ENCODE measurements around the gene MYO1C.
"Not testable (repeated sequence)": the region's sequence is repeated elsewhere in the genome, so short reads cannot be mapped to it uniquely, and the experiment has no call there.

MYO1C gene, protein sequence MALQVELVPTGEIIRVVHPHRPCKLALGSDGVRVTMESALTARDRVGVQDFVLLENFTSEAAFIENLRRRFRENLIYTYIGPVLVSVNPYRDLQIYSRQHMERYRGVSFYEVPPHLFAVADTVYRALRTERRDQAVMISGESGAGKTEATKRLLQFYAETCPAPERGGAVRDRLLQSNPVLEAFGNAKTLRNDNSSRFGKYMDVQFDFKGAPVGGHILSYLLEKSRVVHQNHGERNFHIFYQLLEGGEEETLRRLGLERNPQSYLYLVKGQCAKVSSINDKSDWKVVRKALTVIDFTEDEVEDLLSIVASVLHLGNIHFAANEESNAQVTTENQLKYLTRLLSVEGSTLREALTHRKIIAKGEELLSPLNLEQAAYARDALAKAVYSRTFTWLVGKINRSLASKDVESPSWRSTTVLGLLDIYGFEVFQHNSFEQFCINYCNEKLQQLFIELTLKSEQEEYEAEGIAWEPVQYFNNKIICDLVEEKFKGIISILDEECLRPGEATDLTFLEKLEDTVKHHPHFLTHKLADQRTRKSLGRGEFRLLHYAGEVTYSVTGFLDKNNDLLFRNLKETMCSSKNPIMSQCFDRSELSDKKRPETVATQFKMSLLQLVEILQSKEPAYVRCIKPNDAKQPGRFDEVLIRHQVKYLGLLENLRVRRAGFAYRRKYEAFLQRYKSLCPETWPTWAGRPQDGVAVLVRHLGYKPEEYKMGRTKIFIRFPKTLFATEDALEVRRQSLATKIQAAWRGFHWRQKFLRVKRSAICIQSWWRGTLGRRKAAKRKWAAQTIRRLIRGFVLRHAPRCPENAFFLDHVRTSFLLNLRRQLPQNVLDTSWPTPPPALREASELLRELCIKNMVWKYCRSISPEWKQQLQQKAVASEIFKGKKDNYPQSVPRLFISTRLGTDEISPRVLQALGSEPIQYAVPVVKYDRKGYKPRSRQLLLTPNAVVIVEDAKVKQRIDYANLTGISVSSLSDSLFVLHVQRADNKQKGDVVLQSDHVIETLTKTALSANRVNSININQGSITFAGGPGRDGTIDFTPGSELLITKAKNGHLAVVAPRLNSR

DNA sequence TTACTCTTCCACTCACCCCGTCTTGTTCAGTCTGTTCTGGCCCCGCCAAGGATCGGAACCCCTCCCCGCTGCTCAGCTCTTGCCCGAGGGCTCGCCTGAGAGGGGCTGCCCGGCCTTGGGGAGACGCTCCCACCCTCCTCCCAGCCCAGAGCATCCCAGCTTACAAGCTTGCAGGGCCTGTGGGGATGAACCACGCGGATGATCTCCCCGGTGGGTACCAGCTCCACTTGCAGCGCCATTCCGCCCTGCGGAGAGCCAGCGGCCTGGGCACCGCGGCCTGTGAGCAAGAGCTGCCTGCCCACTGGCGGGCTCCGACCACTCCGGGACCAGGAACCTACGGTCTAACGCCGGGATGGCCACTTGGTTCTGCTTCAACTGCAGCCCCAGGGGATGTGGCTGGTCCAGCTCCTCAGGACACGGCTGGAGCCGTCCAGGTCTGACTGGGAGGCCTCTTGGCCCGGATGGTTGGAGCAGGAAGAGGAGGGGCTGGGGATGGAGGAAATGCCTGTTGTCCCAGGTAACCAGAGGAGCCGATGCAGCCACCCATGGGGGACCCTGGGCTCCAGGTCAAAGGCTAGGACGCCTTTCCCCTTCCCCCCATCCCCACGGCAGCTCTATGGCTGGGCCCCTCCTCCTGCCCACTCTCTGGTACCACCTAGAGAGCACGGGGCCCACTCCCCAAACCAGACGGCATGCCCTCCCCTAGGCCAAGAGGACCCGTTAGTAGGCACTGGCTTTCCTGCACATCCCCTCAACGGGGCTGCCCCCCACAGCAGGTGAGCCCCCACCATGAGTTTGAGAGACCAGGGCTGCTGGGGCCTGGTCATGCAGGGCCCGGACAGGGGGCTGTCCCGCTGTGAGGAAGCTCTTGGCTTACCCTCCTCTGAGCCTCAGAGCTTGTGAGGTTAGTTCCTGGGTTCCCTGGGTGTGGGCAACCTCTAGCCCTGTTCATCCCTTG is at the start of gene MYO1C:
MYO1C (minus strand) TSS at position 438 of the 958 bp plus-strand sequence; CDS start at position 239, 199 bp downstream.
- no peak for DNase-seq (ENCODE audit: low read depth in 2 of 2)

DNA sequence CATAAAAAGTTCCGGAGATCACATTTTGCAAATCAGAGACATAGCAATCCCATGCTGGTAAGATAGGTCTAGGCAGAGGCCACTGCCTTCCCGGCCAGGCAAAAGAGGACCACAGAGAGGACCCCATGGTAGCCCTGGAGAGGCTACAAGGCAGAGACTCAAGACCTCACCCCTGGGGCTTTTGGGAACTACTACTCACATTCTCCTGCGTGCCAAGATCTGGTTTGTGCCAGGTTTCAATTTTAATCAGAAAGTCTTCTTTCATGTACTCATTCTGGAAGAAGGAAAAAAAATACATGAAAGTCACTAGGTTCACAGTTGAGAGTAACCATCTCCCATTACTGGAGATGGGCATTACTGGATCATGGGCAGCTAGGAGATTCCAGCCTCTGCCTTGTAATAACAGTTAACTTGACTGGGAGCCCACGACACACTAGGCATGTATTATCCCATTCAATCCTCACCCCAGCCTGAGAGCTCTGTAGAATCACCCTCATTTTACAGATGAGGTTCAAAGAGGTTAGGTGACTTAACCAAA is 49.0 kb upstream of the MYO1C start:
- DNase-seq (ENCODE audit: low read depth in 2 of 2): no peak

DNA sequence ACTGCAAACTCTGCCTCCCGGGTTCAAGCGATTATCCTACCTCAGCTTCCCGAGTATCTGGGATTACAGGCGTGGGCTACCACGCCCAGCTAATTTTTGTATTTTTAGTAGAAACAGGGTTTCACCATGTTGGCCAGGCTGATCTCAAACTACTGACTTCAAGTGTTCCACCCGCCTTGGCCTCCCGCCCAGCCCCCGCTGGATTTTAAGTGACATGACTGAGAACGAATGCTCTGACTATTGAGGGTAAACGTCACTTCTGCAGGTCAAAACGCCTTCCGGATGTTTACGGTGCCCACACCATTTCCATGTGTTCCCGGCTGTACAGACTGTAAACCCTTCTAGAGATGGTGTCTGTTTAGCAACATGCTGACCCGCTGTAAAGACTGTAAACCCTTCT is 47.3 kb upstream of the MYO1C start:
- no peak for DNase-seq (ENCODE audit: low read depth in 2 of 2)

DNA sequence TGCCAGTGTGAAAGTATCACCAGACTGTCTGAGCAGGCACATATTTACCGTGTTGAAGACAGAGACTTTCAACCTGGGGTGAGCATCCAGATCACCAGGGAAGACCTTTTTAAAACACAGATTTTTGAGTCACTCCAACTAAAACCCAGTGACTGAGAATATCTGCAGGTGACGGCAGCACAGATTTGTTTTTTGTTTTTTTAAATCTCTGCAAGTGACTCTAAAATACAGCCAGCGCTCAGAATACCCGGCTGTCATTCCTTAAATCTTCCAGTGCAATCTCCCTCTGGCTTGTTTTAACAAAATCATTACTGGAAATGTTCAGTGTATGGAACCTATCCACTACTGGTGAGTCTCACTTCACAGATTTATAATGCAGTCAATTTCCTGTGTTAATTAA is 43.3 kb upstream of the MYO1C start:
- DNase-seq (ENCODE audit: low read depth in 2 of 2): no peak

DNA sequence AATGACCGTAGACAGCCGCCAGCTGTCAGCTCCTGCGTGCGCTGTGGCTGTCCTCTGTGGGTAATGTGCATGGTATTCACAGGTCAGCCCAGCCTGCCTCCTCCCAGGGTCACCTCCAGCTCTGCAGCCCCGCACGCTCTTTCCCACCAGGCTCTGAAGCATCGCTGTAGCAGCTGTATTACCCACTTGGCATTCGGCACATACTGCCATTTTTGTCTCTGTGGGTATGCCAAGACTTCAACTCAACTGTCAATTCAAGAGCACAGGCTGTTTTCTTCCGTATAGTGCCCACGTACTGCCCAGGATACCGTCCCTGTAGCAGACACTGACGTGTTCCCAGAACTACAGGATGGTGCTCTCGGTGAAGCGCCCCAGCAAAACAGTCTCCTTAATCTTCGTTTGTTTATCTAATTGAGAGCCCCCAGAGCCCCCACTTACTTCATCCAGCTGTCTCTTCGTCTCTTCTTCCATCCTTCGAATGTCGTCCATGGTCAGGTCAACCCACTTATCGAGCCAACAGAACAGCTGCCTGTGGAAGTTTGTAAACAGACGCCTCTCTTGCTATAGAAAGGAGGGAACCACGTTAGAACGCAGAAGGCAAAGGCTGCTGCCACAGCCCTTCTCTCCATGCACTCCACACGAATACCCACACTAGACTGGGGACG is 41.3 kb upstream of the MYO1C start:
- no peak for DNase-seq (ENCODE audit: low read depth in 2 of 2)

DNA sequence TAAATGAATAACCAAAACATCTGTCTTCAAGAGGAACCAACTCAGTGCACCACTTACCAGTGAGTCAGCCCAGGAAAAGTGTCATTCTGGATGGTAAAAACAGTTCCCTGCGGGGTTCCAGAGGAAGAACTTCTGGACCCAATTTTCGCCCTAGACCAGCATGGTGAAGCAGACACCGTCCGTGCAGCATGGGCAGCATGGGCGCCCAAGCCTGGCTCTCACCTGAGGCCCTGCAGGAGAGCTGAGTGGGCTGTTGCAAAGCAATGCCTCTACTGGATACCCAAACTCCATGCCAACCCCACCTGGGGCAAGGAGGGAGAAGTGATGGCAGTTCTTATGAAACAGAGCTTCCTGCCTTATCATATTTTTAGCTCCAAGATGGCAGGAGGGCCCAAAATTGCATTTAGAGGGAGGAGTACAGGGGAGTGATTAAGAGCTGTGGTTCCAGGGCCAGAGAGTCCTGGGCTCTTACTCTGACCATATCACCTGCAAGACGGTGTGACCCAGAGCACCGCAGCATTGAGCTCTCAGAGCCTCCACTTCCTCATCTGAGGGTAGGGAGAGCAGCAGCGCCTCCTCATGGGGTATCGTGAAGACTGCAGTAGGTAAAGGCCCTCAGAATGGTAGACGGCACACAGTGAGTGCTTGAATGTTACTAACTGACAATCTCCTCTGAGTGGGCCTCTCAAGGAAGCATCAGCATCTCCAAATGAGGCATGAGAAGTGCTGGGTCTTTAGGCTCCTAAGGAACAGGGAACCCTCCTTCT is 40.5 kb upstream of the MYO1C start:
- DNase-seq (ENCODE audit: low read depth in 2 of 2): peak in 1 of 2 donors; percentile 14

DNA sequence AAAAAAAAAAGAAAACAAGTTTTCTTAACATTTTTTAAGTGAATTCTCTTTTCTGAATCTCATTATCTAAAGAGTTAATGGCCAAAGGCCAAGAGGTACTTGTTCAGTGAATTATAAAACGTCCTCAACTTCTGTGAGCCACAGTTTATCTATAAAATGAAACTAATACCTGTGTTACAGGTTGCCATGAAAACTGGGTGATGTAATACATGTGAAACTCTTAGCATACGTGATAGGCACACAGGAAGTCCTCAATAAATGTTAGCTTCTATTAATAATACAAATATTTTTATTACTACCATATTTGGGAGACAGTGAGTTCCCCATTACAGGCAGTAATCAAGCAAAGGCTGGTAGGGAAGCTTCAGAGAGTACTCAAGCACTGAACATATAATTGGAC is 37.4 kb upstream of the MYO1C start:
- no peak for DNase-seq (ENCODE audit: low read depth in 2 of 2)

DNA sequence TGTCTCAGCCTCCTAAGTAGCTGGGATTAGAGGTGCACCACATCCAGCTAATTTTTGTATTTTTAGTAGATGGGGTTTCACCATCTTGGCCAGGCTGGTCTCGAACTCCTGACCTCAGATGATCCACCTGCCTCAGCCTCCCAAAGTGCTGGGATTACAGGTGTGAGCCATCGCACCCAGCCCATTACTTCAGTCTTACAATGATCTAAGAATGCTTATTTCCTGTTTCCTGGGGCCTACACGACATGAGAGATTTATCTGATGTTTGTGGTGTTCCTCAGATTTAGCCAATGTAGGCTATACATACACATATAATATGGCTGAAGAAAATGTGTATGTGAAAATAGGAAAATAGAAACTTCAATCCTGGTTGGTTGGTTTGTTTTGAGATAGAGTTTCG is 34.4 kb upstream of the MYO1C start:
- not testable (repeated sequence) for DNase-seq (ENCODE audit: low read depth in 2 of 2)

DNA sequence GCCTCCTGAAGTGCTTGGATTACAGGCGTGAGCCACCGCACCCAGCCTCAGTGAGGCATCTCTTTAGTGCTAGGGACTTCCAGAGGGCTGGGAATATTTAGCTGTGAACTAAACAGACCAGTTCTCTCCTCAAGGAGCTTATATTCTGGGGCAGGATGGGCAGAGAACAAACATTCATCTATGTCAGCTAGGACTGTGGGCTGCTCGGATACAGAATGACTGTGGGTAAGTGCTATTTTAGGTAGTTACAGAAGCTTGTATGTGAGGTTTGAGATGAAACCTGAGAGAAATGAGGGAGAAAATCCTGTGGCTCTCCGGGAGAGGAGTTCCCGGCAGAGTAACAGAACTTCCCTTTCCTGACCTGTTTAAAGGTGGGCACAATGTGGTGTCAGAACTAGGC is 30.1 kb upstream of the MYO1C start:
- no peak for DNase-seq (ENCODE audit: low read depth in 2 of 2)

DNA sequence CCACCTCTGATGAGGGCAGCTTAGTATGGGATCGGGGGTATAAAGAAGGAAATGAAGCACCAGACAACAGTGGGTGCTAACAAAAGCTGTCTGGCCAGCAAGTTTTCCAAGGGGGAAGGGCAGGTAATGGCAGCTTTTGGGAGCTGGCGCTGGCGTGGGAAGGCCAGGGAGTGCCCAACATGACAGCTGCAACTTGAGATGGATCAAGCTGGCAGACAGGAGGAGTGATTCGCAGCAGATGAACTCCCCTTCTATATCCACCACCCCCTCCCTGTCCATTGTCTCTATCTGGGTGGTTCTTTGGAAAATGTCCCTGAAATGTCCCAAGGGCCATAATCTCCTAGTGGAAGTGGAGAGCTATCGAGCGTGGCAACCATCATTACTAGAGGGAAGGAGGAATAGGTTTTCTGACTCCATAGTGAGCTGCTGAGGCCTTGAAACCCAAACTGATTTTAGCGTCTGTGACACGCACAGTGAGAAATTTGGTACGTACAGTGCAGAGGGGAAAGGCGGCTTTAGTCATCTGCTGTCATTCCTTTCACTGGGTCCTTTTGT is 28.7 kb upstream of the MYO1C start:
- DNase-seq (ENCODE audit: low read depth in 2 of 2): no peak

DNA sequence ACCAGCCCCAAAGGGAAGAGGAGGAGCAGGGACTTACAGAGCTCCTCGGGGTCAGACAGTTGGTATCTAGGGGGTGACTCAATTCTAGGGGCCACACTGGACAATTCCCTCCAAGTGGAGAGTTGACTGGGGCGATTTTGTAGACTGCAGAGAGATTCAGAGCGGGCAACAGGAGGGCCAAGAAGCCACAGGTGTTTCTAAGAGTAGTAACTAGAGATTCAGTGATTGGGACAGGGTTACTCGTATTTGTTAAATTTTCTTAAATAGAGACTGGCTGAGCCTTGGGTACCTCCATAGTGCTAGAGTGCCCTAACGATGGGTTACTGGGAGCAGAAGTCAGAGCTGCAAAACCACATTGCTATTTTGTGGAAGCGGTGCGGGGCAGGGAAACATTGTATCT is 27.2 kb upstream of the MYO1C start:
- DNase-seq (ENCODE audit: low read depth in 2 of 2): no peak

DNA sequence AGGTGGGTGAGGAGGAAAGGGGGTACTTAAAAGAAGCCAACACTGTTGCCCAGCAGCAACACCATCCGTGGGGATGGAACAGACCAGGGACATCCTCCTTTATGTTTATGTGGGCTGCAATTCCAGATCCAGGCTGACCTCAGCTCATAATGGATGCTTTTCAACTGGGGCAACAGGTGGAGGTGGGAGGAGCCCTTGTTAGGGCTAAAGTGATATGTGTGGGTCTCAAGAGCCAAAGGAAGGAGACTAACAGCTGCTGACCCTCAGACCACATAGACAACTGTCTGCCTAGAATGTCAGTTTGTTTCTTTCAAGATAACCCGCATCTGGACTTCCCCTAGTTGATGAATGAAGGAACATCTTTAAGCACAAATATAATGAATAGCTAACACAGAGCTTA is 25.9 kb upstream of the MYO1C start:
- DNase-seq (ENCODE audit: low read depth in 2 of 2): no peak

DNA sequence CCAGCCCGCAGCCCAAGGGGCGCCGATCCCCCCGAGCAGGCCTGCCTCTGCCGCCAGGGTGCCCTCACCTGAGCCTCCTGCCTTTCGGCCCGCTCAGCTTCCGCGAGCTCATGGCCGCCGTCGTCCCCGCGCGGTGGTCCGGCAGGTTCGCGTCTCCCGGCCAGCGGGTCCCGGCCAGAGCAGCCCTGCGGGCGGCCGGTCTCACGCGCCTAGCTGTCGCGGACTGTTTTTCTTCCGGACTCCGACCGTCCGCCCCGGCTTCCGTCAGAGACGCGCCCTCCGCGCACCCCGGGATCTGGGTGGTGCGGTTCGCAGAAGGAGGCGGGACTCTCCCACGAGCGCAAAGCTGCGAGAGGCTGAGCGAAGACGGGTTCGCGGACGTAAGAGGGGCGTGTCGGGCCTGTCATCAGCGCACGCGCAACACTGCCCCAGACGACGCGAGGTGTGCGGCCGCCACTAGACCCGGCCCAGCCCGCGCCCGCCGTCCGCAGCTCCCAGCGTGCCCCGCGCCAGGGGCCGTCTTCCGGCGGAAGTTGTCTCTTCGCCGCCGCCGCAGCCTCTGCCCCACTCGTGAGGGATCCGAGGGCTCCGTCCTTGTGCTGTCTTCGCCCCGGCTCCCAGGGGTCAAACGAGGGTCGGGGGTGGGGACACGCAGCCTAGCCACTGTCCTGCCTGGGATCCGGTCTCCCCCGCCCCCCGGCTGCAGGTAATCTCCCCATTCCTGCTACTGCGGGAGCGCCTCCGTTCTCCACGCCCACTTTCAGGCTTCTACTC is 24.1 kb upstream of the MYO1C start, which contains the start of gene INPP5K:
INPP5K (minus strand) TSS at position 225 of the 774 bp plus-strand sequence; CDS start at position 112, 113 bp downstream.
- peak; percentile 93 to 98 for DNase-seq (ENCODE audit: low read depth in 2 of 2)

DNA sequence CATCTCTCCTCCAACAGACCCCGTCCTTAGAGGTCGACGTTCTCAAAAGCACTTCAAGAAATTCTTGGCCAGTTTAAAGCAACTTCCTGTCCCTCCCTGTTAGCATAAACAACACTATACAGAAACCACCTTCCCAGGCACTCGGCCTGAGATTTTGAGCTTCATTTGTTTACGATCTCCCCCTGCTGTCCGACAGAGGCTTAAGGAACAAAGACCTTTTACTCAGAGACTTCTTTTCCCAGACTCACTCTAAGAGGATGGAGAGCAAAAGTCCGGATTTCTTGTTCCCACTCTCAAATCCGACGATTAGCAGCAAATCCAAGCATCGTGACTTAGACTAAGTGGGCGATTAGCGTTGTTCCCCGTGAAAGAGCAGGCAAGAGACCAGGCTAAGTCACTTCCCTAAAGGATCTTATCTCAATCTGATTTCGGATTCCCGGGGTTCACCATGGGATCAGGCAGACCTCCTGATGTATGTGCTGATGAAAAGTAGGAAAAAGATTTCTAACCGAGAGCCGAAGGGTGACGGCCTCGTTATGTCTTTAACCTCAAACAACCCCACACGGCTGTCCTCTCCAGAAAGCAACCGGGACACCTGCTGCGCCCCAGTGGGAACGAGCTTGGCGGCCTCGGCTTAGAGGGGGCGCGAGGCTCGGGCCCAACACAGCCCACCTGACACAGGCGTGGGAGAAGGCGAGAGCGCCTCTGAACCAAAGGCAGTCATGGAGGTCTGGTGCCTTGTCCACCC is 23.3 kb upstream of the MYO1C start:
- peak in 1 of 2 donors; percentile 40 for DNase-seq (ENCODE audit: low read depth in 2 of 2)

DNA sequence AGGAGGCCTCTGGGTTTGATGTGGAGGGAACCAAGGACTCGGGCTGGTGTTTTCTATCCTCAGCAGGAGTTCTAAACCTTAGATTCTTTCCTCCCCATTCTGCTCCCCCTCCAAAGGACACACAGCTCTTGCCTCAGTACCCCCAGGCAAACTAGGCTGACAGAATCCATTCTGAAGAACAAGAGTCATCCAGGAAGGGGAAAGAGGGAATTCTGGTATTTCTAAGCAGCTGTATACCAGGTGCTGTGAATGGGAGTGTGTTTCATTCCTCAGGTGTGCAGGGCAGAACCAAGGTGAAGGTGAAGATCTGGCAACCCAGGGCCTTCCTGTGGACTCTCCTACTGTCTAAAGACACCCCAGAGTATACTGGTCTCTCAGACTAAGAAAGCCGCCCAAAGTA is 19.9 kb upstream of the MYO1C start:
- no peak for DNase-seq (ENCODE audit: low read depth in 2 of 2)

DNA sequence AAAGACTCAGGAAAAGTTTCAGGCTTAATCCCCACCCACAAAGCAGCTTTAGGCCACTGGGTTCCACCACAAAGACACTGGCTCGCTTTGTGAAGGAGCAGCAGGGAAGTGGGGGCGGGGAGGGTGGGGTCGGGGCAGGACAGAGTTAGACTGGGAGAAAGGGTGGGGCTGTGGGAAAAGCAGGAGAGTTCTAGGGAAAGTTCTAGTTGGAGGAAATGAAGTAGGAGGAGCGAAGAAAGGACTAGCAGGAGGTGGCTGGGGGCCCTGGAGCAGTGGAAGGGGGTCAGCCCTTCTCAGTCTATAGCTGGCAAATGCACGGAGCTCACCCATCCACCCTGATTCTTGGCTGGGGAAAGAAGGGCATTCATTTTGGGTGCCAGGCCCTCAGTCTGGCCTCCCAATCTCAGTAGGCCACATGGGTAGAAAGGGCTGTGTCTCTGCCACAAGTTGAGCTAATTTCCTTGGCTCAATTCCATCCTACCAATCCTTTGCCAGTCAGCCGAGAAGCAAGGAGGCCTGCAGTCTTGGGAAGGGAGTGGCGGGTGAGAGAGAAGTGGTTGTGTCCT is 19.4 kb upstream of the MYO1C start:
- no peak for DNase-seq (ENCODE audit: low read depth in 2 of 2)

DNA sequence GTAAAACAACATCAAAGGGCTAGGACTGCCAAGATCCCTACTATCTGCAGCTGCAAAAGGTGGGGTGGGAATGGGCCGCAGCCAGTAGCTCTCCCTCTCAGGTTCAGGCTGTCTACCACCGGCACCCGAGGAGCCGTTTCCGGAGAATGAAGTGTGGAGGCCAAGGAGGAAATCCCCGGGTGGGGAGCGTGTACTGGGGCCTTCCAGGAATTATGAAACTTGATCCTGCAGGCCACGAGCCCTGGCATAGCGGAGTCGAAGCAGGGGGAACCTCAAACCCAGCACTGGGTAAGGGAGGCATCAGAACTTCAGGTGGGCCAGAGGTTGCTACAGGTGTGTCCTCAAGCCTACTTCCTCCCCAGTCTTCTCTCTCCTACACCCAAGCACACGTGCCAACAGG is 18.8 kb upstream of the MYO1C start:
- no peak for DNase-seq (ENCODE audit: low read depth in 2 of 2)

Measured in stimulated activated CD8-positive, alpha-beta memory T cell treated with anti-CD3 and anti-CD28 coated beads, Interleukin-7, amount 100 ng/mL, for 4 hours (primary cell).